HG02938 (cell line): ENCODE measurements around the gene SSPN.
A peak's percentile ranks its signal among the peaks of the same experiment; 100 is the strongest.

Source experiments
- ATAC-seq: cut with Tn5 transposase; IDR thresholded peaks from one replicate; pipeline ENCODE4 v1.9.1; 2021; ENCODE audit warnings: mild to moderate bottlenecking, moderate library complexity; ENCODE audit not compliant: unreplicated experiment

The SSPN gene

DNA sequence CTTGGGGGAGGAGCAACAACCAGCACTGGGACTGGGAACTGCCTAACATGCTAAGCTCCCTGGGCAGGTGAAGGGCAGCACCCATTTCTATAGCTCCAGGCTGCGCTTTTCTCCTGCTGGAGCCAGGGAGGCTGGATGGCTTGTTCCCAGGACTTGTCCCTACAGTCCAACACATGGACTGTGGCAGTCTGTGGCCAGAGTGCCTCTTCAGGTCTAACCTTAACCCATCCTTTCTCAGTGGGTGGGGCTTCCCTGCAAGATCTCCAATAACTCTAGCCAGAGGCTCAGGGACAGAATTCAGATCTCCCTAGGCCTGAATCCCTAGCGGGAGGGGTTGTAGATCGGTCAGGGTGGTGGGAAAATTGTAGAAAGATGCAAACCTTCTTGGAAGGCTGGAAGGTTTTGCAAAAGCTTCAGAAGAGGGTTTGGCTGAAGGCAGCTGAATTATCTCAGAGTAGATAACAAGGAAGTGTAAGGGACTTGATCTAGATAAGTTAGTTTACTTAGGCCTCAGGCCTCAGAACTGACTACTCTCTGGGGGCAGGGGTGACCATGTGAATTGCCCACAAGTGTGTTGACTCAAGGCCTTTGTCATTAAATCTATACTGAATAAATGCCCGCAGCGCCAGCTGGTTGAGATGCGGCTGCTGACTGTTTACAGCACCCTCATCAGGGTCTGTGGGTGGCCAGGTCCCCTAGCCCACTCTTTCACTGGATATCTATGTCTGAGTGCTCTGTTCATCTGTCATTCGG is 60.7 kb downstream of the SSPN start:
- ATAC-seq, result no peak

DNA sequence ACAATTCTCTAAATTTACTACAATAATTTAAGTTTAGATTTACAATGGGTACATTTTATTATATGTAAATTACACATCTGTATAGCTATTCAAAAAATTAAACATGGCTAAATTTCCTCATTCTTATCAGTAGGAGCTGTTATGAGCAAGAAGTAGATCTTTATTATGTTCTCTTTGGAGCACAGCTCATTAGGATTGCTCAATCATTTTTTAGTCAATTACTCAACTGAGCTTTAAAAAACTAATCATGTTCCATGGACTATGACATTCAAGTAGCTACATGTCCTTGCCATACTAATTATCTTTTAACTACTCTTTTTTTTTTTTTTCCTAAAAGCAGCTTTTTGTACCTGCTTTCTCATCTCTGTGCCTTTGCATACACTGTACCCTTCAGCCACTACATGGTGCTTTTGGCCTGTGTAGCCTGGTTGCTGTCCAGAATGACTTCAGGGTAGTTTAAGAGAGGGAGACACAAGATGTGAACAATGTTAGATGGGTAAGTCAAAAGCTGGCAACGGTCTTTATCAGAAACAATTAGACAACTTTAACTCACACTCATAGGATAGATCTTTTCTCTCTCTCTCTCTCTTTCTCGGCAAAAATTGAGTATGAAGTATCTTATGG is 69.0 kb downstream of the SSPN start:
- no peak for ATAC-seq

DNA sequence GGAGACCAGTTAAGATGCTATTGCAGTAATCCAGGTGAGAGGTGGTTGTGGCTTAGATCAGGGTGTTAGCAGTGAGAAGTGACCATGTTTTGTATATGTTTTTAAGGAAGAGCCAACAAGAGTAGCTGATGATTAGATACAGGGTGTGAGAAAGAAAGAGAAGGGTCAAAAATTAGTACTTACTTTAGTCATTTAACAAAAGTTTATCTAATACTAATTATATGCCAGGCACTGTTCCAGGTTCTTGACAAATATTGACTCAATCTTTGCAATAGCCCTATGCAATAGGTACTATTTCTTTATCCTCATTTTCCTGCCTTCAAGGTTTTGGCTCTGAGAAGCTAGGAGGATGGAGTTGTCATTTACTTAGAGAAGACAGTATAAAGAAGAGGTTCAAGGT is 70.2 kb downstream of the SSPN start:
- ATAC-seq, result no peak

DNA sequence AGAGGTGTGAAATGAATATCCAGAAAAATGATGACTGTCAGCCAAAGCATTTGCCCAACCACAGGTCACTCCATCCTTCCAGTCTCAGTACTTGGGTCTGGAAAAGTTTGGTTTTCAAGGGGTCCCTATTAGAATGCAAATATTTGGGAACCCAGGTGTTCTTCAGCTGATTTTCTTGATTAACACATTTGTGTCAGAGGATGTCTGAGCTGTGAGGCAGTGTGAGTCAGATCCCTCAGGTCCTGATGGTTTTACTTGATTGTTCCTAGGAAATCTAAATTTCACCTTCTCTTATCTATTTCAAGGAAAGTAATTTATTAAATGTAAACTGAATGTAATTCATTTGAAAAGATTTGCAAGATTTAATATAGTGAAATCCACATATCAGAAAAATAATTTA is 71.5 kb downstream of the SSPN start:
- ATAC-seq, result no peak

DNA sequence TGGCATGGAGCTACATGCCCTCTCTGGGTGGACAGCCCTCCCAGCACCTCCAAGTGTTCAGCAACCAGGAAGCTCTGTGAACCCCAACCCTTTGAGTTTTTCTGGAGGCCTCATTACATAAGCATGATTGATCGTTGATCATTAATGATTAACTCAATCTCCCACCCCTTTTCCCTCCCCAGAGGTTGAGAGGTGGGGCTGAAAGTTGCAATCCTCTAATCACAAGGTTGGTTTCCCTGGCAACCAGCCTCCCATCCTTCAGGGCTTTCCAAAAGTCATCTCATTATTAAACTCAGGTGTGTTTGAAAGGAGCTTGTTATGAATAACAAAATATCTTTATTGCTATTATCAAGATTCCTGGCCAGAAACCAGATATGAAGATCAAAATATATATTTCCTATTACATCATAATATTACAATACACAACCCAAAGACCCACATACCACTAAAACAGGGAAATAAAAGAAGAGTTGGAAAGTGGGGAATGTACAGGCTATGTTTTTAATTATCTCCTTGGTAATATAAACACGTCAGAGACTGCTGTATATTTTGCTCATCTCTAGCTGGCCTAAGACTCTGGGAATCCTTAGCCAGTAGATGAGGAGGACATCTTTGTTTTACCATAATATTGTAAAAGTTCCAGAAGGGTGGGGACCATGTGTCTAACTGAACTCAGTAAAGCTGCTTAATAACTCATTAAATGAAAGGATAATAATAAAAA is 73.6 kb downstream of the SSPN start:
- no peak for ATAC-seq

DNA sequence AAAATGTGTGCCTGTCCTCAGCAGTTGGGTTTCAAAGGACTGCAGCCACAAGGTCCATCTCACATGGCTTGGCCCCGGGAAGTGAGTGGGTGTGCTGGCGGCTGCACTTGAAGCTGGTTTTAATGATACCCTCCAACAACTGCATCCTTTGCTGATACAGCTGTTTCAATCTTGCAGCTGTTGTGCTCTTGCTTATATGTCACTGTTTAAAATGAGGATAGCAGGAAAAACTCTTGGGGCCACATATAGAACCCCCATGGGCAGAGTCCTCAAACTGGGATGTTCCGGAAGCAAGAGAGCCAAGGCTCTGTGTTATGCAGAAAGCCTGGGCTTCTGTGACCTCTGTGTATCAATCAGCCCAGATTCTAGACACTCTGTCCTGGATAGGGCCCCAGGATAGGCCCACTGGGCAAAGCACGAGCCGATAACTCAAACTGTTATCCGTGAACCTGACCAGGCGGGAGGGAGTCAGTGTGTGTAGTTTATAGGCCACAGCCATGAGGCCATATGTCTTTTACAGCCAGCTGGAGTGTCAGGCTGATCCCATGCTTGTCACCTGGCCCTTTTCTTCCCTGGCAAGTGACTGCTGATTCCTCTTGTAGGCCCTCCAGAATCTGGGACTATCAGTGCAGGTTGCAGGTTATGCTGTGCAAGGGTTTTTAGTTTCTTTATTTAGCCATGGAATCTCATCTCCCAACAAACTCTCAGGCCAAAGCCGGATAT is 74.3 kb downstream of the SSPN start:
- no peak for ATAC-seq

DNA sequence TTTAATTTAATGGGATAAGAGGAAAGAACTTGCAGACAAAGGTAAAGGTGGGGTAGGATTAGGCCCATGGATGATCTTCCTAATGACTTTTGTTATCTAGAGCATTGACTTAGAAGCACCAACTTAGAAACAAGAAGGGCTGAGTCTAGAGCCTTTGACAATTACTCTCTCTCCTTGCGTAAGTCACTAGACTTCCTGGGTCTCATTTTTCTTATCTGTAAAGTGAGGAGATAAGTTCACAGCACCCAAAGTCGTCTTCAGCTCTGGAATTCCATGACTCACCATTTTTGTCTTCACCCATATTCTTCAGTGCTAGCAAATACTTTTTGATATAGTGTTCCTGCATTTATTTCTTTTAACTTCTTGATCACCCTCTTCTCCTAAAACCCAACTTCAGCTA is 75.7 kb downstream of the SSPN start:
- no peak for ATAC-seq

DNA sequence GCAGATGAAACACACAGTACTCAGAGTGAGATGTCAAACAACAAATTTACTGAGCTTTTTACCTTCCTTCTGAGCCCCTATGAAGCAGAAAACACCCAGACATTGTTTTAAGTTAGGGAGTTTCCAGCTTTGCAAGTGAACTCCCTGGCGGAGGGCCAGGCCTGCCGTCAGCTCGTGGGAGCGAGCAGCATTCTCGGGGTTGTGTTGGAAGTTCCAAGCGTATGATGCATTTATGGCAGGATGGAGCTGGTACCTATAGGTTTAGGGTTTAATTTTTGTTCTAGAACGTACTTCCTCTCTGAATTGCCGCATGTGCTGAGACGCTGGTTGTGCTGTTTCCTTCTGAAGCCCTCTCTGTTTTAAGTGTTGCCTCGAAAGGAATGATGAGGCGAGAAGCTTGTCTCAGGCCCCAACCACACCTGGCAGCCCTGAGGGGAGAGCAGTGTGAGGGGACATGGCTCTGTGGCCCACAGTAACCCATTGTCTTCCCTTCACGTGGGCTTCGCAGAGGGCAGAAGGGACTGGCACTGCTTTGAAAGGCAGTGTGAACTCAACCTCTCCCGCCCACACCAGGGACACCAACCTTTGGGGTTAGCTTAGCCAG is 76.6 kb downstream of the SSPN start:
- no peak for ATAC-seq

DNA sequence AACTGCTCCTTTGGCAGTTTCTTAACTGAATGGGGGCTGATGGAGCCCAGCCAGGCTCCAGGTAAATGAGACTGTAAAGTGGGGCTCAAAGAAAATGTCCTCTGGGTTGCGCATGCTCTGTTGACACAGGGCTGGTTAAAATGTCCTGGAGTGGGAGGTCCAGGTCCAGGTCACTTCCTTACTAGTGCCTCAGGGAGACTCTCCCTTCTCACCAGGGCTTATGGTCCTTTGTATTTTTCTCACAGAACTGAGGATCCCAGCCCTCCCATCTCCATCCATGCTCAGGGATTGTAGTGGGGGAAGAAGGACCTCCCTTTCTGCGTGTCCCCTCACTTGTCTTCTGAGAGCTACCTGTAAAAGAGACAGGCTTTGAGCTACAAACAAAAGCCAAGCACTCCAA is 77.5 kb downstream of the SSPN start:
- ATAC-seq, result no peak

DNA sequence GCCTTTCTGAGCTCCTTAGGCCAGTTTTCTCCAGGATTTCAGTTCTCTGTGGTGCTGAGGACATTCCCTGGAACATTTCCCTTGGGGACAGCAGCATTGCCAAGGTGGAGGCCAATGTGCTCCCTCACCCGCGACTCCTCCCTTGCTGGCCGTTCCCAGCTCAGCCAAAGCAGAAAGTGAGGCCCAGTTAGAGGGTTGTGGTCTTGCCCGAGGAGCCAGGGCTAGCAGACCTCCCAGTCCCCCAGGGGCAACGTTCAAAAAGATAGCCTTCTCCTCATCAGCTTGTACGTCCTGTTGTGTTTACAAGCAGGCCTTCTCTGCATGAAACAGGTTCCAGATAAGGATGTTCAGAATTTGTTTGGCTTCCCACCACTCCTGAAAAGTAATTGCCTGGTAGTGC is 78.4 kb downstream of the SSPN start:
- no peak for ATAC-seq

DNA sequence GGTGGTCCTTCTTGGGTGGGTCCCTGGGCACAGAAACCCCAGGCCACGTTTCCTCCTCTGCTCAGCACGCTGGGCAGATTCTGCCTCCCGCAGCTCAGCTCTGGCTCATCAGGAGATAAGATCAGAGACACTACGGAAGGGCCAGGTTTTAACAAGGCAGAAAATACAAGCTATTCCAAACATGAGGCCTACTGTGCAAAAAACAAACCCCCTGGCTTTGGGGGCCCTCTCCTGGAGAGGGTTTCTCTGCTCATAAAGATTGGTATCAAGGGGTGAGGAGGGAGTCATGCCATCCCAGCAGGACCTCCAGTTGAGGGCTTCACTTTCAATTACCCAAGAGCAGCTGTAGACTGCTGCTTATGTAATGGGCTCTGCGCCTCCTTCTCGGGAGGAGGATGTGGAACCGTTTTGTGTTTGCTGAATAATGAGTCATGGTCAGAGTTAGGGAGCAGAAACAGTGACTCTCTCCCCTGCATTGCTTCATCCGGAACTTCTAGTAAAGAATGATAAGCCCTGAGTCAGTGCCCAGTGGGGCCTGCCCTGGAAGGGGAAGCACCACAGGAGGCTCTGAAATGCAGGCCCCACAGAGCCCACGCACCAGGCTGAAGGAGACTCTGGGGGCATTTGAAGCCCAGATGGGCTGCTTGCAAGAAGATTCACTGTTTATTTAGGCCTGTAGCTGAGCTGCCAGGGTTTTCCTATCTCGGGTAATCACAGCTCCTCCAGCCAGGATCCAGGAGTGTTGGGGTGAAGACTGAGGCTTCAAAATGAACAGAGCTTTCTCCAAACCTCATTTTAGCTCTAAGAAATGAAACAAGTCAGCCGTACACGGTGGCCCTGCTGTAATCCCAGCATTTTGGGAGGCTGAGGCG is 79.3 kb downstream of the SSPN start:
- ATAC-seq, result peak; percentile 93

DNA sequence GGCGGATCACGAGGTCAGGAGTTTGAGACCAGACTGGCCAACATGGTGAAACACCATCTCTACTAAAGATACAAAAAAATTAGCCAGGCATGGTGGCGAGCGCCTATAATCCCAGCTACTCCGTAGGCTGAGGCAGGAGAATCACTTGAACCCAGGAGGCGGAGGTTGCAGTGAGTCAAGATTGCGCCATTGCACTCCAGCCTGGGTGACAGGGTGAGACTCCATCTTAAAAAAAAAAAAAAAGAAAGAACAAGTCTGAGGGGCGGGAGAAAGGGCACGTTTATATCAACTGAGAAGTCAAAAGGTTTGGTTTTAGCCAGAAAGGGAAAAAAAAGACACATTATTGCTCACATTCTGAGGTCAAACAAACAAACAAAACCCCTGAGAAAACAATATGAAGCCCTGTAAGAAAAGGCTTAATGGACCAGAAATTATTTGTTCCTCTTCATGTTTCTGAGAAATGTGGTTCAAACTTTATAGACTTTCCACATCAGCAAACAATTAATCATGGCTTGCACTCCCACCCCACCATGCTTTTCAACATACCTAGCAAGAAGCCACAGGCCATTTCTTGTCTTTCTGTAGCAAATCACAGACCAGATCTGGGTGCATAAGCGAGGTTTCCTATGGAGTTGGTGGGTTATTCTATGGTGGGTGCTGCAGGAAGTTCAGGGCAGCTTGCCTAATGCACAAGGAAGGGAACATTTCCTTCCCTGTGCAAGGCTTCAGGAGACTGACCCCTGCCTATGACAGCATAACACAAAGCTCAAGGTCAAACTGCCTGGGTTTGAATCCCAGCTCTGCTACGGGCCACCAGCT is 80.1 kb downstream of the SSPN start:
- no peak for ATAC-seq

DNA sequence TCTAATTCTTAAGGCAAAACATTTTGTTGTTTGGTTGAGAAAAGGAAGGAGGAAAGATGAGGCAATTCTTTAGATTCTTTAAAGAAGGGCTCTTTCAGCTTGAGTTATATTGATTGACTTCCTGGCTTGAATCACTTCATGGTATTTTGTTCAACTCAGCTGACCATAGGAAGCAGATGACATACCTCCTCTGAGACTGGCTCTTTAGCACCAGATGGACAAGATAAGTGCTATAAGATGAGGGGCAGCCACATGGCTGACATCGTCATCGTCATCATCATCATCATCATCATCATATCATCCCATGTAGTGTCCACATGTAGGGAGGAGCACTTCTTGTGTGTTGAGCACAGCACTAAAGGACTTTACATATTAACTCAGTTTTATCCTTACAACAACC is 81.3 kb downstream of the SSPN start:
- ATAC-seq, result no peak

DNA sequence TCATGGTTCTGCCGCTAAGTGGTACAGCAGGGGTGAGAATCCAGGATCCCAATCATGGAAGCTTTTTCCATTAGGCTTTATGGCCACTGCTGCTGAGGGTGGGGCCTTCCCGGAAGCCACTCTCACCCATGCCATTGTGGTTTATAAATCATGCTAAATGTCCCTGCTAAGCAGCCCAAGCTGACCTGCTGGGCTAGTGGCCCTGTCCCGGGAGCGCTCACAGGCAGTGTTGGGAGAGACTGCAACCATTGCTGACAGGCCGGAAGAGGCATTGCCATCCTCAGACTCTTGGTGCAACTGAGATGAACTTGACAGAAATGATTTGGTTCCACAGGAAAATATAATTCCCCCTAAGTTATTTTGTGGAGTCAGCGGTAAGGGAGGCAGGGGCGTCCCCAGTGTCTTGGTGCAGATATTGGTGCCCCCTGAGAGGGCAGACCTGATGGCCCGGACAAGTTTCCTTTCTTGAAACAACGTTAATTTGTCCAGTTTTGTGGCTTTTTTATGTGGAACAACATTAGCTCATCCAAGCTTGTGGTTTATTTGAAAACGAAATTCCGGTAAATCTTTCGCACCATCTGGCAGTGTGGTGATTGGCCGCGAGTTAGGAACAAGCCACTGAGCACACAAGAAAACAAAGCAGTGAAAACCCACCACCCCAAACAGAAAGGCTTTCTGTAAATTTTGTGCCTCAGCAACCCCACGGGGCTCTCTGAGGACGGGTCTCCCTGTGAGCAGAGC is 82.3 kb downstream of the SSPN start:
- no peak for ATAC-seq

DNA sequence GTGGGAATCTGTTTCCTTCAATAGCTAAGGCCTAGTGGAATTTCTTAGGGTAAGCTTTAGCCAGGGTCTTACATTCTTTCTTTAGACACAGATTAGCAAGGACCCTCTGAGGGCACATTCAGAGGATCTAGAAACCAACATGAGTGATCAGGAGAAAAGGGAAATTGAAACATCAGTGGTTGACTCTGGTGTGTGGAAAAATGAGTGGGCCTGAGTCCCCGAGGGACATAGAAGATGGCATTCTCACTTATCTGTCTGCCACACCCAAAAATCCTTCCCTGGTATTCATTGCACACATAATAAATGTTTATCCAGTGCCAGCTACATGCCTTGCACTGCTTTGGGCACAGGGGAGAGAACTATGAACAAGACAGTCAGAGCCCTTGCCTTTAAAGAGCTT is 82.9 kb downstream of the SSPN start:
- ATAC-seq, result no peak

DNA sequence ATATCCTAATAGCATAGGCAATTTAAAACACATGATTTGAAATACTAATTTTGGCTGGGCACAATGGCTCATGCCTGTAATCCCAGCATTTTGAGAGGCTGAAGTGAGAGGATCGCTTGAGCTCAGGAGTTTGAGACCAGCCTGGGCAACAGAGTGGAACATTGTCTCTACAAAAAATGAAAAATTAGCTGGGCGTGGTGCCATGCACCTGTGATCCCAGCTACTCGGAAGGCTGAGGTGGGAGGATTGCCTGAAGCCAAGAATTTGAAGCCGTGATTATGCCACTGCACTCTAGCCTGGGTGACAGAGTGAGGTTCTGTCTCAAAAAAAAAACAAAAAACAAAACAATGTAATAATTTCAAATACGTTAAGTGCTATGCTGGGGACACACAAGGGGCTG is 83.3 kb downstream of the SSPN start:
- ATAC-seq, result no peak

DNA sequence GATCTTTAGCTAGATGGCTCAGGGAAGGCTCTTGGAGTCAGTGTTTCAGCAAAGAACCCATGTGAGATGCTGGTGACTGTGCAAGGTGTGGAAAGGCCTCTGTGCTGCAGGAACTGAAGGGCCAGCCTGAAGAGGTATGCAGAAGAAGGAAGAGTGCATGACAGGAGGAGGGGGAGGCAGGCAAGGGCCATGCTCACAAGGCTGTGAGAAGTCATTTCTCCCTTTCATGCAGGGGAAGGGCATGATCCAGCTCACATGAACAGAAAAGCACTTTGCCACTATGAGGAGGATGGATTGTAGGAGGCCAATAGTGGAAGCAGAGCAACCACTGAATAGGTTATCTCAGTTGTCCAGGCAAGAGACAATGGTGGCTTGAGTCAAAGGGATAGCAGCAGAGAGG is 83.7 kb downstream of the SSPN start:
- ATAC-seq, result no peak

DNA sequence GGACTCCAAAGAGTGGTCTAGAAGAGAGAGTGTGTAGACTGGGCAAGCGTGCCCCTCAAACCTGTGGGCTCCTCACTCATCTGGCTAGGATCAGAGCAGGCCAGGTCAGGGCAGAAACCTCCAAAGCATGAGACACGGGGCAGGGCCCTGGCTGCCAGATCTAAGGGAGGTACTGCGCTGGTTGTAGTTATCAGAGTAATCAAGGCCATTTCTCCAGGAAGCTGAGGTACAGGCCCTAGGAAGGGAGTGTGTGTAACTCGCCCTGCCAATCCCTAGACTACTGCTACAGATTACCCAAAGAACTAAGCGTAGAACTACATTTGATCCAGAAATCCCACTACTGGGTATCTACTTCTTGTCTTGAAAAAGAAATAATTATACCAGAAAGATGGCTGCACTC is 84.5 kb downstream of the SSPN start:
- no peak for ATAC-seq

DNA sequence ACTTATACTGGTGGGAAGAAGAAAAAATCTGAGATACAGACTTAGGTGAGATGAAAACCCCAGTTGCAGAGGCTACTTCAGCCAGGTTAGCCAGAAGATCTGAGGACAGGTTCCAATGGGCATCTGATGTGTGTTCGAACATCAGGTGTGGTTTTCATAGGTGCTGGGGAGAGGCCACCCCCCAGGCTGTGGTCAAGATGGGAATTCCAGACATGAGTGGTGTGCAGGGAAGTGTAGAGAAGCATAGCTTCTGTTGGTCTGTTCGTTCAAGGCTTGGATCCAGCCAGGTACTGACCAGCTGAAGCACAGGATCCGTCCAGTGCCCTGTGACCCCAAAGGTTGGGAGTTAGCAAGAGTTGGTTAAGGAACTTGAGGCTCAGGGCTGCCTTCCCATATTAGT is 85.5 kb downstream of the SSPN start:
- ATAC-seq, result no peak
